GM12878 (cell line): ENCODE results near the gene ARHGEF11. TPM values are rescaled to one million over a fixed set of nuclear protein-coding genes. Genes with fewer than 3 reads are reported as not detected.

ENCODE experiments used
- ATAC-seq: fragments of 200-7000 bp; cut with Tn5 transposase; 3 replicates; pipeline ENCODE4 v1.9.1; 2020; ENCODE audit warnings: mild to moderate bottlenecking, moderate library complexity
- BruUV-seq: library from RNA; stranded (reverse); fragments of 400-500 nt; replicated peaks from 2 replicates; lab custom pipeline; 2021; lab: Mats Ljungman, UMichigan
- CTCF ChIA-PET: fragments of 300-600 bp; sonication (Branson Sonifier 250); formaldehyde crosslinking; extraction: SDS; loops from one replicate; lab custom pipeline; 2021; ENCODE audit warnings: inconsistent platforms; lab: Yijun Ruan, JAX
- POLR2A ChIA-PET: fragments of 350-600 bp; formaldehyde crosslinking; extraction: SDS; loops from one replicate; lab custom pipeline; 2021; ENCODE audit warnings: inconsistent platforms; lab: Charles Lee
- RAD21 ChIA-PET: fragments of 300-600 bp; sonication (Branson Sonifier 250); formaldehyde crosslinking; loops from one replicate; lab custom pipeline; 2023; ENCODE audit warnings: antibody characterized with exemption; ENCODE audit not compliant: unreplicated experiment; lab: Charles Lee
- SMC1A ChIA-PET: fragments of 300-600 bp; sonication (Branson Sonifier 250); formaldehyde crosslinking; loops from one replicate; lab custom pipeline; 2023; ENCODE audit not compliant: unreplicated experiment, uncharacterized antibody; lab: Charles Lee
- DNase-seq: peaks from one replicate; pipeline ENCODE4 v3.0.0-alpha.2; 2011; ENCODE audit warnings: low read depth, low spot score
- FAIRE-seq: peaks from 3 replicates; lab custom pipeline; 2011; peaks lifted over from hg19 to GRCh38; lab: Jason Lieb, UNC
- H2AFZ ChIP-seq: 2 replicates; pipeline ENCODE4 v1.6.0; 2011; ENCODE audit warnings: low read depth, low read length, control low read depth; ENCODE audit not compliant: control insufficient read depth
- H3K27ac ChIP-seq: 2 replicates; pipeline ENCODE4 v1.5.1; 2011; ENCODE audit warnings: control low read depth; ENCODE audit not compliant: control insufficient read depth, insufficient read depth
- H3K27me3 ChIP-seq, 2 experiments: replicated peaks in 1 of 2; 2 replicates each; pipeline versions ENCODE4 v1.6.0 to v1.6.1; 2011; ENCODE audit warnings: low read length in 1 of 2; ENCODE audit not compliant: control insufficient read depth in 2 of 2, insufficient read depth in 2 of 2
- H3K36me3 ChIP-seq, 2 experiments: 2 replicates each; pipeline ENCODE4 v1.5.1; 2011; ENCODE audit warnings: low read length in 1 of 2; ENCODE audit not compliant: control insufficient read depth in 2 of 2, insufficient read depth in 2 of 2
- H3K4me1 ChIP-seq: 2 replicates; pipeline ENCODE4 v1.6.1; 2011; ENCODE audit warnings: mild to moderate bottlenecking, low read length, moderate library complexity, mixed read lengths; ENCODE audit not compliant: control insufficient read depth, insufficient read depth
- H3K4me2 ChIP-seq: 2 replicates; pipeline ENCODE4 v1.6.0; 2011; ENCODE audit warnings: control low read depth; ENCODE audit not compliant: control insufficient read depth, insufficient read depth
- H3K4me3 ChIP-seq: fragments of 200-600 bp; sonication (generic); 2 replicates; pipeline ENCODE4 v1.5.1; 2016
- H3K79me2 ChIP-seq: 2 replicates; pipeline ENCODE4 v1.6.0; 2011; ENCODE audit warnings: low read length; ENCODE audit not compliant: control insufficient read depth, insufficient read depth
- H3K9ac ChIP-seq: 2 replicates; pipeline ENCODE4 v1.8.0; 2011; ENCODE audit warnings: low read length, control low read depth, mixed read lengths; ENCODE audit not compliant: control insufficient read depth, insufficient read depth
- H3K9me3 ChIP-seq: replicated peaks from 3 replicates; pipeline ENCODE4 v1.5.1; 2011; ENCODE audit warnings: mild to moderate bottlenecking, low read length; ENCODE audit not compliant: control insufficient read depth, insufficient read depth
- H4K20me1 ChIP-seq: 2 replicates; pipeline ENCODE4 v1.6.0; 2011; ENCODE audit not compliant: control insufficient read depth, insufficient read depth
- CEBPB ChIP-seq, 2 experiments: fragments of 150-350 bp in 1 of 2; IDR thresholded peaks; 2 replicates each; pipeline ENCODE4 v1.6.1; 2012 to 2014; ENCODE audit warnings: low read depth in 2 of 2, low read length in 2 of 2, borderline replicate concordance in 1 of 2, inconsistent platforms in 1 of 2
- SUZ12 ChIP-seq: fragments of 200-600 bp; sonication (generic); IDR thresholded peaks from one replicate; pipeline ENCODE4 v1.6.1; 2018; ENCODE audit warnings: antibody characterized with exemption, mild to moderate bottlenecking; ENCODE audit not compliant: unreplicated experiment
- WGBS: methylation state at CpG from one replicate; pipeline ENCODE4 v1.1.6; 2016; ENCODE audit warnings: low lambda C conversion rate; ENCODE audit not compliant: insufficient replicate concordance, insufficient coverage; ENCODE audit errors: missing lambda C conversion rate; 5-methylcytosine and 5-hydroxymethylcytosine counted together
- in situ Hi-C: fragments of 300-500 bp; cut with MboI; formaldehyde crosslinking; loops from 9 replicates; pipeline ENCODE4 v1.14.3; 2018; ENCODE audit warnings: mixed read lengths
- intact Hi-C: fragments of 100-400 bp; cut with micrococcal nuclease; formaldehyde crosslinking; loops from one replicate; pipeline ENCODE4 v1.14.2; 2022; ENCODE audit not compliant: unreplicated experiment
- polyA plus RNA-seq, 11 experiments: library from polyadenylated mRNA; depleted of rRNA in 4 of 11; unstranded in 6 of 11; stranded (reverse) in 5 of 11; fragments of >200 nt; fragmentation: Nextera tagmentation in 4 of 11; fragmentation: Illumina TruSeq in 1 of 11; extraction: Ambion mirVana in 4 of 11; extraction: Trizol in 1 of 11; gene quantifications; 1 replicate in 1 of 11; 2 replicates in 10 of 11; pipeline versions ENCODE4 v1.2.1 to v1.2.3, GENCODE V29; 2011 to 2016; ENCODE audit warnings: inconsistent platforms in 2 of 11, missing spikeins in 2 of 11, low read depth in 1 of 11
- total RNA-seq, 4 experiments: library from RNA; depleted of rRNA in 3 of 4; stranded (reverse); fragments of >200 nt in 3 of 4; fragmentation: Illumina TruSeq in 1 of 4; extraction: Trizol in 1 of 4; gene quantifications; 2 replicates each; pipeline versions ENCODE4 v1.2.1 to v1.2.3, GENCODE V29; 2013 to 2021
- TF ChIP-seq, protein P1 (sequence below): IDR thresholded peaks from 2 replicates; pipeline ENCODE4 v1.6.1; 2012; ENCODE audit warnings: improper control_type of control experiment, low read depth, low read length; ENCODE audit not compliant: insufficient replicate concordance

Gene ARHGEF11
- total and polyA plus RNA-seq, 10 of the 15 experiments (the other 5 are each of a cell fraction or from before 2014, with no cell fraction given): 0.05 to 12.7 (median 1.8) TPM

DNA sequence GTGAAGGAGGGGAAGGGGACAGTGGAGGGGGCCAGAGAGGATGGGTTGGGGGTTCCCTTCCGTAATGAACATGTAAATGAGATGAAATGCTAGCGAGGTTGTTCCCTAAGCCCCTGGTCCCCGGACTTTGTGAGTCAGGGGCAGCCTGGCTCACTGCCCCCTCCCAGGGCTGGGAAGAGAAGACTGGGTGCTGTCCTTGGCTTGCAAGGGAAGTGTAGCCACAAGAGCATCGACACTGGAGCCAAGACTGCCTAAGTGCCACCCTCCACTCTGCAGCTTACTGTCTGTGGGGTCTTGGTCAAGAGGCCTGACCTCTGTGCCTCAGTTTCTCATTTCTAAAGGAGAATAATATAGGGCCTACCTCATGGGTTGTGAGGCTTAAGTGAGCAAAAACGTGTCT is 151.5 kb downstream of the ARHGEF11 start (continued):
- TF ChIP-seq, protein P1, sequence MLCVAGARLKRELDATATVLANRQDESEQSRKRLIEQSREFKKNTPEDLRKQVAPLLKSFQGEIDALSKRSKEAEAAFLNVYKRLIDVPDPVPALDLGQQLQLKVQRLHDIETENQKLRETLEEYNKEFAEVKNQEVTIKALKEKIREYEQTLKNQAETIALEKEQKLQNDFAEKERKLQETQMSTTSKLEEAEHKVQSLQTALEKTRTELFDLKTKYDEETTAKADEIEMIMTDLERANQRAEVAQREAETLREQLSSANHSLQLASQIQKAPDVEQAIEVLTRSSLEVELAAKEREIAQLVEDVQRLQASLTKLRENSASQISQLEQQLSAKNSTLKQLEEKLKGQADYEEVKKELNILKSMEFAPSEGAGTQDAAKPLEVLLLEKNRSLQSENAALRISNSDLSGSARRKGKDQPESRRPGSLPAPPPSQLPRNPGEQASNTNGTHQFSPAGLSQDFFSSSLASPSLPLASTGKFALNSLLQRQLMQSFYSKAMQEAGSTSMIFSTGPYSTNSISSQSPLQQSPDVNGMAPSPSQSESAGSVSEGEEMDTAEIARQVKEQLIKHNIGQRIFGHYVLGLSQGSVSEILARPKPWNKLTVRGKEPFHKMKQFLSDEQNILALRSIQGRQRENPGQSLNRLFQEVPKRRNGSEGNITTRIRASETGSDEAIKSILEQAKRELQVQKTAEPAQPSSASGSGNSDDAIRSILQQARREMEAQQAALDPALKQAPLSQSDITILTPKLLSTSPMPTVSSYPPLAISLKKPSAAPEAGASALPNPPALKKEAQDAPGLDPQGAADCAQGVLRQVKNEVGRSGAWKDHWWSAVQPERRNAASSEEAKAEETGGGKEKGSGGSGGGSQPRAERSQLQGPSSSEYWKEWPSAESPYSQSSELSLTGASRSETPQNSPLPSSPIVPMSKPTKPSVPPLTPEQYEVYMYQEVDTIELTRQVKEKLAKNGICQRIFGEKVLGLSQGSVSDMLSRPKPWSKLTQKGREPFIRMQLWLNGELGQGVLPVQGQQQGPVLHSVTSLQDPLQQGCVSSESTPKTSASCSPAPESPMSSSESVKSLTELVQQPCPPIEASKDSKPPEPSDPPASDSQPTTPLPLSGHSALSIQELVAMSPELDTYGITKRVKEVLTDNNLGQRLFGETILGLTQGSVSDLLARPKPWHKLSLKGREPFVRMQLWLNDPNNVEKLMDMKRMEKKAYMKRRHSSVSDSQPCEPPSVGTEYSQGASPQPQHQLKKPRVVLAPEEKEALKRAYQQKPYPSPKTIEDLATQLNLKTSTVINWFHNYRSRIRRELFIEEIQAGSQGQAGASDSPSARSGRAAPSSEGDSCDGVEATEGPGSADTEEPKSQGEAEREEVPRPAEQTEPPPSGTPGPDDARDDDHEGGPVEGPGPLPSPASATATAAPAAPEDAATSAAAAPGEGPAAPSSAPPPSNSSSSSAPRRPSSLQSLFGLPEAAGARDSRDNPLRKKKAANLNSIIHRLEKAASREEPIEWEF: no peak

DNA sequence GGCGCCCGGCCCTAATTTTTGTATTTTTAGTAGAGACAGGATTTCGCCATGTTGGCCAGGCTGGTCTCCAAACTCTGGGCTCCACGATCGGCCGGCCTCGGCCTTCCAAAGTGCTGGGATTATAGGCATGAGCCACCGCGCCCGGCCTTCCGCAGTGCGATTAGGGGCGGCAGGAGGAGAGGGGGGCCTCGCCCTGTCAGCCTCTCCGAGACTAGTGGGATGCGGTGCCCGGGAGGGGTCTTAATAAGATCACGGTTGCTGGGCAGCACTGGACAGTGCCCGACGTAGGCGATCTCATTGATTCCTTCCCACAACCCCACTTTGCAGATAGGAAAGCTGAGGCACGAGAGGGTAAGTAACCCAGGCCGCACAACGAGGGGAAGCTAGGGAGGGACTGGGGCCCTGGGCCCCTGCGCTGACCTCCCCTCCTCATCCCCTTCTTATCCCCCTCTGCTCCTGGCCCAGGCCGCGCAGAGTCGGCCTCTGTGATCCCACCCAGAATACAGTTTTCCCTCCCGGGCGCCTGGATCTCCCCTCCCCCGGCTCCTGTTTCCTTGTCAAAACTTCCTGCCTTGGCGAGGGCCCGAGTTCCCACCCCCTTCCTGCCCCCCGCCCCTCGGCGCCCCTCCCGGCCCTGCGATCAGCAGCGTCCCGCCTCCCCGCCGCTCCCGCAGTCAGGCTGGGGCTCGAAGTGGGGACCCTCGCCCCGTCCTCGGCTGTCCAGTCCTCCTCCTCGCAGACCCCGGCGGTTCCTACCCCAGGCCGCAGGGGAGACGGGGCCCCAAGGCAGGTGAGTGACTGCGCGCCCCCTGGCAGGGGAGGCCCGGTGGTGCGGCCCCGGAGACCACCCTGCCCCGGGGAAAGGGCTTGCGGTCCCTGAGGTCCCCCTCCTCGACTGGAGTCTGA is 152.2 kb downstream of the ARHGEF11 start, which contains the start of gene PEAR1:
Gene PEAR1 (plus strand): TSS at position 671 of the 906 bp plus-strand sequence. CDS start 10,209 bp downstream, outside the sequence.
- Histone ChIP-seq H3K27ac (no peak within 1 kb of the TSS), H3K4me1 (no peaks in the 10 kb centered on the region), H3K9ac (no peak within 1 kb of the TSS), H2AFZ (no peak within 1 kb of the TSS), H3K36me3 (no peaks in the 10 kb centered on the region), H3K4me3 (no peak within 1 kb of the TSS), H3K27me3 (peaks cover 5 to 11% of the 10 kb centered on the region in 2 experiments), H3K79me2 (no peaks in the 10 kb centered on the region), H3K4me2 (no peak within 1 kb of the TSS), H3K9me3 (no peaks in the 10 kb centered on the region), H4K20me1 (no peaks in the 10 kb centered on the region)
- 31% methylated on average over 44 of the region's 60 CpGs for WGBS
- ATAC-seq (no peak), DNase-seq (no peak), FAIRE-seq (no peak)
- SMC1A ChIA-PET: interaction anchor here (1.4 to 5.2 kb wide), 2 partner anchors 166 to 181 kb away, joined by 5 to 50 read pairs; partner anchors contain the start of genes ISG20L2 and METTL25B
- no TSS peak for BruUV-seq
- CTCF ChIA-PET: interaction anchor here (0.6 to 5.7 kb wide), 10 partner anchors 10 to 181 kb away, joined by 3 to 90 read pairs (median 5); partner anchors contain the start of gene NTRK1
- no peak for TF ChIP-seq CEBPB (IDR thresholded peaks at IDR 0.05; ENCODE audit: borderline replicate concordance in 1 of 2, low read depth in 2 of 2, low read length in 2 of 2)
- TF ChIP-seq SUZ12: peak; percentile 83
- intact Hi-C loops: no loop called here
- in situ Hi-C loops: no loop called here
- RAD21 ChIA-PET: interaction anchor here (4.2 to 4.3 kb wide), 2 partner anchors 32 to 166 kb away, joined by 27 to 46 read pairs; partner anchors contain the start of genes ISG20L2, METTL25B and NTRK1
- POLR2A ChIA-PET: interaction anchor here (0.6 kb wide), 2 partner anchors 82 to 124 kb away, joined by 4 to 5 read pairs; no protein-coding TSS in a partner anchor
